Endothelial cell (in vitro differentiated cells): ENCODE data around the gene VIPR2. TPM values are rescaled to one million over a fixed set of nuclear protein-coding genes. Genes with fewer than 3 reads are reported as not detected.

Experiments
- DNase-seq: peaks from one replicate; pipeline ENCODE4 v3.0.0; 2021; ENCODE audit warnings: low spot score
- H3K27ac Mint-ChIP-seq: one replicate; pipeline ENCODE4 v1.8.0; 2021; ENCODE audit warnings: mixed read lengths, inconsistent platforms; ENCODE audit not compliant: unreplicated experiment
- H3K27me3 Mint-ChIP-seq: one replicate; pipeline ENCODE4 v1.8.0; 2021; ENCODE audit warnings: mild to moderate bottlenecking, moderate library complexity, mixed read lengths, inconsistent platforms; ENCODE audit not compliant: unreplicated experiment
- H3K36me3 Mint-ChIP-seq: one replicate; pipeline ENCODE4 v1.8.0; 2021; ENCODE audit warnings: mild to moderate bottlenecking, low read depth, mixed read lengths, inconsistent platforms; ENCODE audit not compliant: unreplicated experiment
- H3K4me1 Mint-ChIP-seq: one replicate; pipeline ENCODE4 v1.8.0; 2021; ENCODE audit warnings: mild to moderate bottlenecking, mixed read lengths, inconsistent platforms; ENCODE audit not compliant: unreplicated experiment
- H3K4me3 Mint-ChIP-seq: one replicate; pipeline ENCODE4 v1.8.0; 2021; ENCODE audit warnings: mild to moderate bottlenecking, mixed read lengths, inconsistent platforms; ENCODE audit not compliant: unreplicated experiment
- H3K9me3 Mint-ChIP-seq: one replicate; pipeline ENCODE4 v1.8.0; 2021; ENCODE audit warnings: mixed read lengths, inconsistent platforms; ENCODE audit not compliant: unreplicated experiment
- CTCF ChIP-seq: fragments of 200-600 bp; sonication (generic); IDR thresholded peaks from one replicate; pipeline ENCODE4 v1.5.0; 2021; ENCODE audit warnings: antibody characterized with exemption; ENCODE audit not compliant: unreplicated experiment
- total RNA-seq: library from RNA; stranded (reverse); fragmentation: NEBNext Ultra II Directional; extraction: Animal tissue kit (Norgen Biotek cat#: 25700); gene quantifications from one replicate; pipeline ENCODE4 v1.2.1, GENCODE V29; 2021; ENCODE audit not compliant: unreplicated experiment

The VIPR2 gene
- total RNA-seq, 1 donor from 2014 or later: 2.4 TPM

DNA sequence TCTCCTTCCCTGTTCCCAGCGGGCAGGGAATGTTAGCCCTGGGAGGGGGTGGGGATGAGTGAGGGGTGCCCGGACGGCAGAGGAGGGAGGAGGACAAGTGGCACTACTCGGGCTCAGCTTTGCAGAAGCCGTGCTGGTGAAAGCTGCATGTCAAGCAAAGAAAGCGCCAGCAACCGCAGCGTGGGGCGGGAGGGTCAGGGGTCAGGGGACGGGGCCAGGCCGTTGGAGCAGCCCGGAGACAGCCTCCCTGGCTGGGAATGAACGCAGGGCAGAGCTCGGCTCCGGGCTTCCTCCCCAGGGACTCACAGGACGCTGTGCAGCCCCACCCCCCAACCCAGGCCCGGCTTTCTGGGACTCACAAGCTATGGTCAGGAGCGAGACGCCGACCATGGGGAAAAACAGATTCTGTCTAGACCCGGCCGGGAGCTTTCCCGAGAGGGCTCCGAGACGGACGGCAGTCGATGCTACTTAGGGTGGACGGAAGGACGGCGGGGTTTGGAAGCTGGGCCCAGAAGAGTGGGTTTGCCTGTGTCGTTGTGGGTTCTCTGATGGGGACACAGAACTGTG is 113.4 kb downstream of the VIPR2 start:
- TF ChIP-seq CTCF: no peak
- Mint-ChIP-seq H3K27ac (no peak overlapping the region), H3K27me3 (peaks cover 3% of the 10 kb centered on the region), H3K9me3 (no peaks in the 10 kb centered on the region), H3K4me3 (peak overlapping the region; percentile 78), H3K4me1 (peaks cover 15% of the 10 kb centered on the region), H3K36me3 (peaks cover 7% of the 10 kb centered on the region)
- peak; percentile 26 for DNase-seq

DNA sequence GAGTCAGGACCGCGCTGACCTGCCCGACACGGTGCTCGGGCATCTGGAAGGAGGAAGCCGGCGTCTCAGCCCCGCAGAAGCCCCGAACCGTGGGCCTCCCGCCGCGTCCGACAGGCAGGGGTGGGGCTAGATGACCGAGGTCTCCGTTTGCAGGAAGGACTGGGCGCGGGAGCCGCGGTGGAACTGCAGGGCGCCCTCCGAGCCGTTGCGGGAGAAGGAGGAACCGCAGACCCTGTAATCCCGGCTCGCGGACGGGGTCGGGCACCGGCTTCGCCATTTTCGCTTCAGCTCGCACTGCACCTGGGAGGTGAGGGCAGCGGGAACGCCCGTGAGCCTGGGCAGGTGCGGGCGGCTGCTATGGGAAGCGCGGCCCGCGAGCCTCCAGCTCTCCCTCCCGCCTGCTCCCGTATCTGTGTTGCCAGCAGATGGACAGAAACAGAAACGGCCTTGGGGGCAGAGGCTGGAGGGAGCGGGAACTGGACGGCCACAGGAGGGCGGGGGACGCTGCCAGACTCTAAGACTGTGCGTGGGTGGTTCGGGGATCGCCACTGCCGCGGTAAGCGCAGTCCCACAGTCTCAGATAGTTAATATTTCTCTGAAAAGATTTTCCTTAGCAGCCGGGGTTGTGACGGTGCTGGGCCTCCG is 114.1 kb downstream of the VIPR2 start:
- Mint-ChIP-seq H3K4me1 (peaks cover 13% of the 10 kb centered on the region), H3K4me3 (peak overlapping the region; percentile 78), H3K36me3 (peaks cover 5% of the 10 kb centered on the region), H3K27me3 (peaks cover 4% of the 10 kb centered on the region), H3K9me3 (no peaks in the 10 kb centered on the region), H3K27ac (no peak overlapping the region)
- DNase-seq: peak; percentile 69
- no peak for TF ChIP-seq CTCF

GRCh38 chr7:159028508-159029401 is 115.9 kb downstream of the VIPR2 start:
- H3K4me3 Mint-ChIP-seq: no peak overlapping the region
- H3K9me3 Mint-ChIP-seq: no peaks in the 10 kb centered on the region
- H3K27ac Mint-ChIP-seq: no peak overlapping the region
- H3K27me3 Mint-ChIP-seq: peaks cover 9% of the 10 kb centered on the region
- no peak for TF ChIP-seq CTCF
- peaks cover 3% of the 10 kb centered on the region for H3K36me3 Mint-ChIP-seq
- H3K4me1 Mint-ChIP-seq: peaks cover 12% of the 10 kb centered on the region
- no peak for DNase-seq

DNA sequence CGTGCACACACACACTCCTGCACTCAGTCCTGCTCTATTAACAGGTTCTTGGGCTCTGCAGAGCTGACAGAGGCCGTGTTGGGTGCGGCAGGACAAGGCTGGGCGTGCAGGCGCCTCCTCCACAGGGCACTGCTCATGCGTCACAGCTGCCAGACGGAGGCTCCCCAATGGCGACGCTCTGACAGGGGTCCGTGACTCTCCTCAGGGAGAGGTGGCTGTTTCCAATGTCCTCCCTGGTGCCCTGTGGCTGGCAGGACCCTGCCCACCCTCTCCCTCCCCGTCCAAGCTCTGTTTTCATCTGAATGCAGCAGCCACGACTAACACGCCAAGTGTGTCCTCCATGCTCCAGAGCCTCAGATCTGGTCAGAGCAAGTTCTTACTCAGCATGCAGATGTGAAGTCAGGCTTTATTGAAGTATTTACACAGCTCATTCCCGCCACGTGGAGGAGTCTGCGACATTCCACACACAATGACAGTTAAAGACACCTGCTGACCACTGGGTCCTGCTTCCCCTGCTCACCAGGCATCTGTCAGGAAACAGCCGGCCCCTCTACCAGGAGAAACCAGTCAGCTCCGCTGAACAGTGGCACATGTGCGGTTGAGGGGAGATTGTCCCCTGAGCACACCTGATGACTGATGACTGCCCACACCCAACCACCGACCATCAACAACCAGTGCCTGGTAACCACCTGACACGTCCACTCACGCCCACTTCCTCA is 116.7 kb downstream of the VIPR2 start:
- H3K4me1 Mint-ChIP-seq: peaks cover 12% of the 10 kb centered on the region

More for the DNA sequence above, 116.7 kb downstream of the VIPR2 start:
- Mint-ChIP-seq H3K36me3 (peaks cover 3% of the 10 kb centered on the region), H3K27me3 (peaks cover 12% of the 10 kb centered on the region), H3K27ac (no peak overlapping the region), H3K9me3 (no peaks in the 10 kb centered on the region), H3K4me3 (no peak overlapping the region)
- DNase-seq: no peak
- TF ChIP-seq CTCF: no peak
